ENCODE results near the gene PRKAR2A. TPM values are rescaled to one million over a fixed set of nuclear protein-coding genes. Genes with fewer than 3 reads are reported as not detected.
A peak's percentile ranks its signal among the peaks of the same experiment; 100 is the strongest.
"Not testable (repeated sequence)": the region's sequence is repeated elsewhere in the genome, so short reads cannot be mapped to it uniquely, and the experiment has no call there.

Gene PRKAR2A
- total RNA-seq, 2 donors from 2014 or later, result 23.0 to 35.7 TPM

DNA sequence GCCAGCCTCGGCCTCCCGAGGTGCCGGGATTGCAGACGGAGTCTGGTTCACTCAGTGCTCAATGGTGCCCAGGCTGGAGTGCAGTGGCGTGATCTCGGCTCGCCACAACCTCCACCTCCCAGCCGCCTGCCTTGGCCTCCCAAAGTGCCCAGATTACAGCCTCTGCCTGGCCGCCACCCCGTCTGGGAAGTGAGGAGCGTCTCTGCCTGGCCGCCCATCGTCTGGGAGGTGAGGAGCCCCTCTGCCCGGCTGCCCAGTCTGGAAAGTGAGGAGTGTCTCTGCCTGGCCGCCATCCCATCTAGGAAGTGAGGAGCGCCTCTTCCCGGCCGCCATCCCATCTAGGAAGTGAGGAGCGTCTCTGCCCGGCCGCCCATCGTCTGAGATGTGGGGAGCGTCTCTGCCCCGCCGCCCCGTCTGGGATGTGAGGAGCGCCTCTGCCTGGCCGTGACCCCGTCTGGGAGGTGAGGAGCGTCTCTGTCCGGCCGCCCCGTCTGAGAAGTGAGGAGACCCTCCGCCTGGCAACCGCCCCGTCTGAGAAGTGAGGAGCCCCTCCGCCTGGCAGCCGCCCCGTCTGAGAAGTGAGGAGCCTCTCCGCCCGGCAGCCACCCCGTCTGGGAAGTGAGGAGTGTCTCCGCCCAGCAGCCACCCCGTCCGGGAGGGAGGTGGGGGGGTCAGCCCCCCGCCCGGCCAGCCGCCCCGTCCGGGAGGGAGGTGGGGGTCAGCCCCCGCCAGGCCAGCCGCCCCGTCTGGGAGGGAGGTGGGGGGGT is 113.7 kb downstream of the PRKAR2A start:
- H3K27me3 Mint-ChIP-seq (ENCODE audit: low read depth); DNase-seq; H3K4me1 Mint-ChIP-seq (ENCODE audit: low read depth); H3K9me3 Mint-ChIP-seq; H3K36me3 Mint-ChIP-seq (ENCODE audit: insufficient read depth in 2 of 2); H3K27ac Mint-ChIP-seq; H3K4me3 Mint-ChIP-seq; ATAC-seq (replicated peaks in 1 of 2): not testable (repeated sequence)

GRCh38 chr3:48727511-48727910 is 120.2 kb downstream of the PRKAR2A start:
- ATAC-seq (replicated peaks in 1 of 2) (no peak), DNase-seq (no peak)
- H3K27me3 Mint-ChIP-seq (ENCODE audit: low read depth), result no peaks in the 10 kb centered on the region
- no peaks in the 10 kb centered on the region for H3K36me3 Mint-ChIP-seq (ENCODE audit: insufficient read depth in 2 of 2)
- H3K4me1 Mint-ChIP-seq (ENCODE audit: low read depth), result no peaks in the 10 kb centered on the region
- H3K9me3 Mint-ChIP-seq, result no peaks in the 10 kb centered on the region
- no peak overlapping the region for H3K27ac Mint-ChIP-seq
- no peak overlapping the region for H3K4me3 Mint-ChIP-seq

DNA sequence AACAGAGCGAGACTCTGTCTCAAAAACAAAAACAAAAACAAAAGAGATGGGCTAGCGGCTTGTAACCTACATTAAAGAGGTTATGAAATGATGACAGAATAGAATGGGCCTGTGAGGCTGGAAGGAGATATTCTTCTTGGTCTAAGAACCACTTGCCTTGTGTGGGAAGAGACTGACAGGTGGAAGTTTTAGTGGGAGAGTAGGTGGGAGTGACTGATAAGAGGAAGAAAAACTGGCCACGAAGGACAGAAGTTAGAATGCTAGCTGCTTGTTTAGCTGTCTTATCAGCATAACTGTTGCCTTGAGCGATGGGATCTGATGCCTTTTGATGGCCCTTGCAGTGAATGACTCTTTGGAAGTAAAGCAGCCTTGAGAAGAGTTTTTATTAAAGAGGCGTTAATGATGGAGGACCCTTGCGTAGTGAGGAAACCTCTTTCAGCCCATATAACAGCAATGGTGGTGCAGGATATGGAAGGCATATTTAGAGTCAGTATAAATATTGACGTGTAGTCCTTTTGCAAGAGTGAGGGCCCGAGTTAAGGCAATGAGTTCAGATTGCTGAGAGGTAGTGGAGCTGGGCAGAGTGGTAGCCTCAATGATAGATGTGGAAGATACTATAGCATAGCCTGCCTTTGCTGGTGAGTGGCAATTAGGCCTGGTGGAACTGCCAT is 122.4 kb downstream of the PRKAR2A start:
- not testable (repeated sequence) for DNase-seq; H3K36me3 Mint-ChIP-seq (ENCODE audit: insufficient read depth in 2 of 2); H3K27ac Mint-ChIP-seq

DNA sequence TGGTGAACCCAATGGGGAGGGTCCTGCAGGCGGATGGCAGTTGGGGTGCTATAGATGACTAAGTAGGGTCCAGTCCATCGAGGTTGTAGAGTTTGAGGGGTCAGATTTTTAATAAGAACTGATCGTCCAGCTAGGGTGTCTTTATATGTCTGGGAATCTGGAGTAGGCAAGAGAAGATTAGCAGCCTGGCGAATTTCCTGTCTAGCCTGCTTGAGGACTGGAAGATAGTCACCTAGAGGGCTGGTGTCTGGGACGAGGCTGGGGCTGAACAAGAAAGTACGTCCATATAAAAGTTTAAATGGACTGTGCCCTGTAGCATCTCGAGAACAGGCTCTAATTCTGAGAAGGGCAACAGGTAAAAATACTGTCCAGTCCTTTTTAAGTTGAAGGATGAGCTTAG is 123.9 kb downstream of the PRKAR2A start:
- no peaks in the 10 kb centered on the region for H3K9me3 Mint-ChIP-seq
- no peaks in the 10 kb centered on the region for H3K36me3 Mint-ChIP-seq (ENCODE audit: insufficient read depth in 2 of 2)
- no peak overlapping the region for H3K27ac Mint-ChIP-seq
- H3K27me3 Mint-ChIP-seq (ENCODE audit: low read depth), result no peaks in the 10 kb centered on the region
- DNase-seq, result no peak
- H3K4me1 Mint-ChIP-seq (ENCODE audit: low read depth), result no peaks in the 10 kb centered on the region
- ATAC-seq (replicated peaks in 1 of 2), result no peak
- H3K4me3 Mint-ChIP-seq, result no peak overlapping the region

More for the DNA sequence above, 122.4 kb downstream of the PRKAR2A start:
- not testable (repeated sequence) for H3K4me1 Mint-ChIP-seq (ENCODE audit: low read depth); ATAC-seq (replicated peaks in 1 of 2); H3K9me3 Mint-ChIP-seq; H3K27me3 Mint-ChIP-seq (ENCODE audit: low read depth); H3K4me3 Mint-ChIP-seq

GRCh38 chr3:48723293-48723692 is 124.4 kb downstream of the PRKAR2A start:
- not testable (repeated sequence) for H3K27ac Mint-ChIP-seq; H3K9me3 Mint-ChIP-seq; H3K27me3 Mint-ChIP-seq (ENCODE audit: low read depth); H3K4me3 Mint-ChIP-seq; DNase-seq; H3K36me3 Mint-ChIP-seq (ENCODE audit: insufficient read depth in 2 of 2); ATAC-seq (replicated peaks in 1 of 2); H3K4me1 Mint-ChIP-seq (ENCODE audit: low read depth)

- peak; percentile 100 for ATAC-seq (replicated peaks in 1 of 2)
- H3K9me3 Mint-ChIP-seq, result no peaks in the 10 kb centered on the region
Measured at GRCh38 chr3:48716982-48717746, 130.5 kb downstream of the PRKAR2A start, which contains the start of gene IP6K2. Gene IP6K2 (minus strand): TSS chr3:48717221. CDS start chr3:48695291, 21,930 bp downstream.

DNA sequence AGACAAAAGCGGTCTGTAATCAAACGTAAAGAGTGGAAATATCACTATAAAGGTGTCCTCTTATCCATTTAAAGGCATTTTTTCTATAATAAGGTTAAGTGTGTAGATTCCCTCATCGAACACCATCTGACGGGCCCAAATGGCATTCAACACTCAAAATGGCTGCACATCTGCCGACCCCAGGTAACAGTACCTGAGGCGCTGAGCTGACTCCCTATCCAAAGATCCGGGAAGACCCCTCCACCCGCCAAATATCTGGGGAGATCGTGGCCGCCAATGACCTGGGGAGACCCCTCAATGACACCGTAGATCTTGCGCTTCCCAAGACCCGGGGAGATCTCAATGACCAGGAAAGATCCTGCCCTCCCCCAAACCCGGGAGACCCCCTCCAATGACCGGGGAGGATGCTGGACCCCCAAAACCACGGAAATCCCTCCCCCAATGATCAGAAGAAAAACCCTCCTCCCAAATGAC is 131.1 kb downstream of the PRKAR2A start:
- Mint-ChIP-seq H3K4me1 (ENCODE audit: low read depth) (peaks cover 39% of the 10 kb centered on the region), H3K27ac (peak overlapping the region; percentile 80), H3K27me3 (ENCODE audit: low read depth) (no peaks in the 10 kb centered on the region), H3K4me3 (peak overlapping the region; percentile 88 to 96), H3K9me3 (no peaks in the 10 kb centered on the region), H3K36me3 (ENCODE audit: insufficient read depth in 2 of 2) (peaks cover 2 to 18% of the 10 kb centered on the region in 2 donors)
- DNase-seq (peak; percentile 22 to 25), ATAC-seq (replicated peaks in 1 of 2) (no peak)

More at GRCh38 chr3:48716982-48717746, 130.5 kb downstream of the PRKAR2A start, which contains the start of gene IP6K2:
- H3K36me3 Mint-ChIP-seq (ENCODE audit: insufficient read depth in 2 of 2), result peaks cover 2 to 16% of the 10 kb centered on the region in 2 donors
- H3K27ac Mint-ChIP-seq, result peak within 1 kb of the TSS; percentile 89
- H3K4me3 Mint-ChIP-seq, result peak within 1 kb of the TSS; percentile 88 to 96
- DNase-seq, result peak; percentile 100
- H3K4me1 Mint-ChIP-seq (ENCODE audit: low read depth), result peaks cover 35% of the 10 kb centered on the region
- no peaks in the 10 kb centered on the region for H3K27me3 Mint-ChIP-seq (ENCODE audit: low read depth)

GRCh38 chr3:48715174-48715800 is 132.4 kb downstream of the PRKAR2A start:
- no peak for DNase-seq
- peak overlapping the region; percentile 80 for H3K27ac Mint-ChIP-seq
- peaks cover 49% of the 10 kb centered on the region for H3K4me1 Mint-ChIP-seq (ENCODE audit: low read depth)
- H3K4me3 Mint-ChIP-seq, result peak overlapping the region; percentile 88 to 96
- no peak for ATAC-seq (replicated peaks in 1 of 2)
- H3K27me3 Mint-ChIP-seq (ENCODE audit: low read depth), result no peaks in the 10 kb centered on the region
- no peaks in the 10 kb centered on the region for H3K9me3 Mint-ChIP-seq
- H3K36me3 Mint-ChIP-seq (ENCODE audit: insufficient read depth in 2 of 2), result peaks cover 4 to 25% of the 10 kb centered on the region in 2 donors

- no peaks in the 10 kb centered on the region for H3K9me3 Mint-ChIP-seq
- H3K27ac Mint-ChIP-seq, result peak overlapping the region; percentile 6
- H3K27me3 Mint-ChIP-seq (ENCODE audit: low read depth), result no peaks in the 10 kb centered on the region
- ATAC-seq (replicated peaks in 1 of 2) (no peak), DNase-seq (no peak)
- H3K4me1 Mint-ChIP-seq (ENCODE audit: low read depth), result peaks cover 55% of the 10 kb centered on the region
- no peak overlapping the region for H3K4me3 Mint-ChIP-seq
- H3K36me3 Mint-ChIP-seq (ENCODE audit: insufficient read depth in 2 of 2), result peaks cover 2 to 25% of the 10 kb centered on the region in 2 donors
Measured at GRCh38 chr3:48711727-48712126, 135.9 kb downstream of the PRKAR2A start.

DNA sequence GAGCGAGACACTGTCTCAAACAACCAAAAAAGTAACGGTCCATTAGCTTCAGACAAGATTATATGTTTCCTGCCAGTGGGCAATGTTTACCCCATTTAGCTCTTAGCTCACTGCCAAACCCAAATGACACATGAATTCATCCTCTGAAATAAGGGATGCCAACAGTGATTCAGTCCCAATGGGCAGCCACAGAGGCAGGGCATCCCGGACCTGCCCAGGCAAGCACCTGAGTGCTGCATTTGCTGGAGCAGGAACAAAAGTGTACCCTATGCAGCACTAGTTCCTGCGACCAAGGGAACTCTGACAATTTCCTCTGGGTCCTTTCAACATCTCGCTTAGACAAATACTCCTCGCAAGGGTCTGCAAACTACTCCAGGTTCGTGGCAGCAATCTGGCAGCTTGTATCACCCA is 138.6 kb downstream of the PRKAR2A start:
- H3K4me1 Mint-ChIP-seq (ENCODE audit: low read depth), result peaks cover 46% of the 10 kb centered on the region
- peak; percentile 18 to 25 for ATAC-seq (replicated peaks in 1 of 2)

GRCh38 chr3:48708481-48708889 is 139.2 kb downstream of the PRKAR2A start:
- H3K4me1 Mint-ChIP-seq (ENCODE audit: low read depth), result peaks cover 46% of the 10 kb centered on the region
- ATAC-seq (replicated peaks in 1 of 2) (peak; percentile 40 to 76), DNase-seq (no peak)
- H3K27ac Mint-ChIP-seq, result peak overlapping the region; percentile 39
- H3K36me3 Mint-ChIP-seq (ENCODE audit: insufficient read depth in 2 of 2), result peaks cover 2 to 13% of the 10 kb centered on the region in 2 donors
- H3K27me3 Mint-ChIP-seq (ENCODE audit: low read depth), result no peaks in the 10 kb centered on the region
- H3K9me3 Mint-ChIP-seq, result no peaks in the 10 kb centered on the region
- H3K4me3 Mint-ChIP-seq, result no peak overlapping the region

More for the DNA sequence above, 138.6 kb downstream of the PRKAR2A start:
- Mint-ChIP-seq H3K9me3 (no peaks in the 10 kb centered on the region), H3K27me3 (ENCODE audit: low read depth) (no peaks in the 10 kb centered on the region), H3K4me3 (no peak overlapping the region), H3K36me3 (ENCODE audit: insufficient read depth in 2 of 2) (peaks cover 2 to 14% of the 10 kb centered on the region in 2 donors), H3K27ac (peak overlapping the region; percentile 58)
- DNase-seq, result no peak

DNA sequence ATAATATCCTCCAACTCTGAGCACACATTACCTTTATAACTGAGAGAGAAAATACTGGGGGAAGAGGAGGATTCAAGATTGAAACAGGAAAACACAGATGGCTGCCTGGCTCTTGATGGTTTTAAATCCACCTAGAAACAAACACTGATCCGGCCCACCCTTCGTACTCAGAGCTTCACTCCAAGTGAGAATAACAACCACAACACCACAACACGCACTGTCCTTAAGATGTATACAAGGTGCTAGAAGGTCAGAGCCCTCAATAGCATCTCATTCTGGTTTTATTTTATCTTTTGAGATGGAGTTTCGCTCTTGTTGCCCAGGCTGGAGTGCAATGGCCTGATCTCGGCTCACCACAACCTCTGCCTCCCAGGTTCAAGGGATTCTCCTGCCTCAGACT is 140.5 kb downstream of the PRKAR2A start:
- Mint-ChIP-seq H3K9me3 (no peaks in the 10 kb centered on the region), H3K4me3 (no peak overlapping the region), H3K27ac (peak overlapping the region; percentile 73), H3K36me3 (ENCODE audit: insufficient read depth in 2 of 2) (peaks cover 4 to 17% of the 10 kb centered on the region in 2 donors), H3K27me3 (ENCODE audit: low read depth) (no peaks in the 10 kb centered on the region), H3K4me1 (ENCODE audit: low read depth) (peaks cover 50% of the 10 kb centered on the region)
- no peak for ATAC-seq (replicated peaks in 1 of 2)
- DNase-seq, result no peak
